Gastroesophageal sphincter (tissue), 4 donors: Measurements from ENCODE around the gene CD300A. TPM values are rescaled to one million over a fixed set of nuclear protein-coding genes. Genes with fewer than 3 reads are reported as not detected.

Experiments used
- ATAC-seq: fragments of 150-250 bp; one replicate; pipeline ENCODE4 v1.9.1; 2016; ENCODE audit warnings: mild to moderate bottlenecking, moderate library complexity
- H3K27ac ChIP-seq, 4 donors: fragments of 200-600 bp; sonication (generic) in 3 of 4; 1 replicate in 3 of 4; 2 replicates in 1 of 4; pipeline ENCODE4 v1.5.1; 2016 to 2019
- H3K27me3 ChIP-seq: fragments of 200-600 bp; sonication (generic); one replicate; pipeline ENCODE4 v1.5.1; 2019
- H3K36me3 ChIP-seq, 2 donors: fragments of 200-600 bp; sonication (generic); one replicate each; pipeline ENCODE4 v1.5.1; 2019; ENCODE audit warnings: control low read depth in 1 of 2
- H3K4me1 ChIP-seq, 3 donors: fragments of 200-600 bp; sonication (generic); 1 replicate in 2 of 3; 2 replicates in 1 of 3; pipeline ENCODE4 v1.5.1; 2016 to 2019; ENCODE audit warnings: control low read depth in 2 of 3
- H3K4me3 ChIP-seq, 2 donors: fragments of 200-600 bp; sonication (generic); one replicate each; pipeline ENCODE4 v1.5.1; 2019; ENCODE audit warnings: mild to moderate bottlenecking in 1 of 2, moderate library complexity in 1 of 2
- H3K9me3 ChIP-seq, 3 donors: fragments of 200-600 bp; sonication (generic); one replicate each; pipeline ENCODE4 v1.5.1; 2017 to 2019; ENCODE audit warnings: control low read depth in 2 of 3
- EP300 ChIP-seq: sonication (generic); formaldehyde crosslinking; IDR thresholded peaks from one replicate; pipeline ENCODE4 v1.6.1; 2017; ENCODE audit warnings: antibody characterized with exemption, mild to moderate bottlenecking
- POLR2A ChIP-seq, 2 donors: fragments of 450-650 bp; IDR thresholded peaks; one replicate each; pipeline ENCODE4 v1.6.1; 2017; ENCODE audit warnings: antibody characterized with exemption in 2 of 2, mild to moderate bottlenecking in 2 of 2, moderate library complexity in 1 of 2
- POLR2AphosphoS5 ChIP-seq: sonication (generic); formaldehyde crosslinking; IDR thresholded peaks from one replicate; pipeline ENCODE4 v1.6.1; 2017; ENCODE audit warnings: antibody characterized with exemption
- WGBS, 2 donors: methylation state at CpG; one replicate each; pipeline ENCODE4 v1.1.5; 2018; ENCODE audit warnings: low coverage in 1 of 2; 5-methylcytosine and 5-hydroxymethylcytosine counted together
- total RNA-seq, 4 donors: library from RNA; depleted of rRNA; stranded (reverse); fragments of >200 nt; gene quantifications; one replicate each; pipeline ENCODE4 v1.1.0, GENCODE V29; 2016
- TF ChIP-seq, protein P1 (sequence below), 4 experiments: fragments of 200-600 bp in 2 of 4; fragments of 450-650 bp in 2 of 4; sonication (generic) in 1 of 4; IDR thresholded peaks; one replicate each; pipeline ENCODE4 v1.5.1; 2017 to 2019; ENCODE audit warnings: antibody characterized with exemption in 4 of 4, mild to moderate bottlenecking in 2 of 4, moderate library complexity in 2 of 4

Gene CD300A
- total RNA-seq, 4 donors from 2014 or later: 2.0 to 5.8 (median 3.1) TPM

DNA sequence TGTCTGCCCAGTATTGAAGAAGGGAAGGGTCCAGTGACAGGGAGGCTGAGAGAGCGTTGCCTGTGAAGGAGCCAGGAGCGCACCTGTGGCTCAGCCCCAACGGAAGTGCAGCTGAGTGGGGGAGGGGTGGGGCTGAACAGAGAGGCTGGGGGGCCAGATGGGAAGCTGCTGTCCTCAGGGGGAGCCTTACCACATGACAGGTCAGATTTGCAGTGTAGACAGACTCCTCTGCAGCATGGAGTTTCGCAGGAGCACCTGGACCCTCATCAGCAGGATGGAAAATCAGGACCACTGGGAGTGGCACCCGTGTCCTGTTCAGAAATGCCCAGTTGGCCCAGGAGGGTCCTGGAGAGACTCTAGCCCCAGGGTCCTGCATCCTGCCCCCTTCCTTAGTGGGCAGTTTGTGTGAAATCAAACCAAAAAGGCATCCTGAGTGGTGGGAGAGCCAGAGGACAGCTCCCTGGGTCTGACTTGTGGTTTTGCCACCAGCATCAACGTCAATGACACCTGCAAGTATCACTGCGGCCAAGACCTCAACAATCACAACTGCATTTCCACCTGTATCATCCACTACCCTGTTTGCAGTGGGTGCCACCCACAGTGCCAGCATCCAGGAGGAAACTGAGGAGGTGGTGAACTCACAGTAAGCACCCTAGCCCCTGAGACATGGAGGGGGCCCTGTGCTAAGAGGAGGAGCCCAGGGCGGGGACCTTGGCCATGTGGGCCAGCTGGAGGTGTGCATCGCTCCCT, 7.8 kb downstream of the CD300A start:
- H3K27ac ChIP-seq: no peak overlapping the region
- H3K4me1 ChIP-seq: no peaks in the 10 kb centered on the region
- peaks cover 94% of the 10 kb centered on the region for H3K27me3 ChIP-seq
- H3K4me3 ChIP-seq: no peak overlapping the region
- ATAC-seq: no peak
- H3K9me3 ChIP-seq: peaks cover 0 to 18% (median 0%) of the 10 kb centered on the region in 3 donors
- TF ChIP-seq EP300: no peak
- TF ChIP-seq, protein P1, sequence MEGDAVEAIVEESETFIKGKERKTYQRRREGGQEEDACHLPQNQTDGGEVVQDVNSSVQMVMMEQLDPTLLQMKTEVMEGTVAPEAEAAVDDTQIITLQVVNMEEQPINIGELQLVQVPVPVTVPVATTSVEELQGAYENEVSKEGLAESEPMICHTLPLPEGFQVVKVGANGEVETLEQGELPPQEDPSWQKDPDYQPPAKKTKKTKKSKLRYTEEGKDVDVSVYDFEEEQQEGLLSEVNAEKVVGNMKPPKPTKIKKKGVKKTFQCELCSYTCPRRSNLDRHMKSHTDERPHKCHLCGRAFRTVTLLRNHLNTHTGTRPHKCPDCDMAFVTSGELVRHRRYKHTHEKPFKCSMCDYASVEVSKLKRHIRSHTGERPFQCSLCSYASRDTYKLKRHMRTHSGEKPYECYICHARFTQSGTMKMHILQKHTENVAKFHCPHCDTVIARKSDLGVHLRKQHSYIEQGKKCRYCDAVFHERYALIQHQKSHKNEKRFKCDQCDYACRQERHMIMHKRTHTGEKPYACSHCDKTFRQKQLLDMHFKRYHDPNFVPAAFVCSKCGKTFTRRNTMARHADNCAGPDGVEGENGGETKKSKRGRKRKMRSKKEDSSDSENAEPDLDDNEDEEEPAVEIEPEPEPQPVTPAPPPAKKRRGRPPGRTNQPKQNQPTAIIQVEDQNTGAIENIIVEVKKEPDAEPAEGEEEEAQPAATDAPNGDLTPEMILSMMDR (IDR thresholded peaks at IDR 0.05): no peak
- TF ChIP-seq POLR2AphosphoS5: no peak
- TF ChIP-seq POLR2A (IDR thresholded peaks at IDR 0.05): no peak
- H3K36me3 ChIP-seq: no peaks in the 10 kb centered on the region
- 33 to 61% methylated on average over 2 to 5 of the region's 9 CpGs for WGBS, 2 donors

DNA sequence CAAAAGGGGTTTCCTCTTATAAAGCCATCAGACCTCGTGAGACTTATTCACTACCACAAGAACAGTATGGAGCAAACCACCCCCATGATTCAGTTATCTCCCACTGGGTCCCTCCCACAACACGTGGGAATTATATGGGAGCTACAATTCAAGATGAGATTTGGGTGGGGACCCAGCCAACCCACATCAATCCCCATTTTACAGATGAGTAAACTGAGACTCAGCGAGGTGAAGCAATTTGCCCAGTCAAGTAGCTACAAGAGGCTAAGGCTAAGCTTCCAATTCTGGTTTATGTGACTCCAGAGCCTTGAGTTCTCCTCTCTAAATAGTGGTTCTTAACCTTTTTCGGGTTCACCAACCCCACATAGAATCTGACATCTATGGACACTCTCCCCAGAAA, 8.8 kb downstream of the CD300A start:
- no peak for ATAC-seq

DNA sequence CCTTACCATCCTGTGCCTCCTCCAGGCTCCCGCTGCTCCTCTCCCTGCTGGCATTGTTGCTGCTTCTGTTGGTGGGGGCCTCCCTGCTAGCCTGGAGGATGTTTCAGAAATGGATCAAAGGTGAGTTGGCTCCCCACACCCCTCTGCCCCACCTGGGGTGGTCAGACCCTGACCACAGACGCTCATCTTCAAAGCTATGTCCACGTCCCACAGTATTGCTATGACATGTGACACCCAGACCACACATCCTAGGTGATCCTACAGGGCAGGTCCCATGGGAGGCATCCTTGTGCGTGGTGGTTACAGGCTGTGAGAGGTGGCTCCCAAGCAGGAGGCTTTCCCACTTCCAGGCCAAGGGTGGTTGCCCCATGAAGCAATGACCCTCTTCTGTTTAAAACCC, 11.0 kb downstream of the CD300A start:
- Histone ChIP-seq H3K4me1 (no peaks in the 10 kb centered on the region), H3K36me3 (no peaks in the 10 kb centered on the region), H3K27me3 (peaks cover 88% of the 10 kb centered on the region), H3K4me3 (no peak overlapping the region), H3K27ac (no peak overlapping the region), H3K9me3 (peaks cover 0 to 18% (median 0%) of the 10 kb centered on the region in 3 donors)
- WGBS, 2 donors: 65 to 86% methylated on average over 1 to 3 of the region's 4 CpGs
- TF ChIP-seq POLR2A (IDR thresholded peaks at IDR 0.05): no peak
- TF ChIP-seq, protein P1 (IDR thresholded peaks at IDR 0.05): no peak
- TF ChIP-seq POLR2AphosphoS5: no peak
- no peak for TF ChIP-seq EP300
- ATAC-seq: no peak

More for the DNA sequence above, 8.8 kb downstream of the CD300A start:
- H3K36me3 ChIP-seq: no peaks in the 10 kb centered on the region
- no peak overlapping the region for H3K27ac ChIP-seq
- H3K4me3 ChIP-seq: no peak overlapping the region
- peaks cover 0 to 18% (median 0%) of the 10 kb centered on the region in 3 donors for H3K9me3 ChIP-seq
- H3K4me1 ChIP-seq: no peaks in the 10 kb centered on the region
- WGBS, 2 donors: 80 to 90% methylated on average over 1 to 2 of the region's 4 CpGs
- H3K27me3 ChIP-seq: peaks cover 91% of the 10 kb centered on the region
- TF ChIP-seq, protein P1 (IDR thresholded peaks at IDR 0.05): no peak
- TF ChIP-seq EP300 (no peak), POLR2A (IDR thresholded peaks at IDR 0.05) (no peak), POLR2AphosphoS5 (no peak)

DNA sequence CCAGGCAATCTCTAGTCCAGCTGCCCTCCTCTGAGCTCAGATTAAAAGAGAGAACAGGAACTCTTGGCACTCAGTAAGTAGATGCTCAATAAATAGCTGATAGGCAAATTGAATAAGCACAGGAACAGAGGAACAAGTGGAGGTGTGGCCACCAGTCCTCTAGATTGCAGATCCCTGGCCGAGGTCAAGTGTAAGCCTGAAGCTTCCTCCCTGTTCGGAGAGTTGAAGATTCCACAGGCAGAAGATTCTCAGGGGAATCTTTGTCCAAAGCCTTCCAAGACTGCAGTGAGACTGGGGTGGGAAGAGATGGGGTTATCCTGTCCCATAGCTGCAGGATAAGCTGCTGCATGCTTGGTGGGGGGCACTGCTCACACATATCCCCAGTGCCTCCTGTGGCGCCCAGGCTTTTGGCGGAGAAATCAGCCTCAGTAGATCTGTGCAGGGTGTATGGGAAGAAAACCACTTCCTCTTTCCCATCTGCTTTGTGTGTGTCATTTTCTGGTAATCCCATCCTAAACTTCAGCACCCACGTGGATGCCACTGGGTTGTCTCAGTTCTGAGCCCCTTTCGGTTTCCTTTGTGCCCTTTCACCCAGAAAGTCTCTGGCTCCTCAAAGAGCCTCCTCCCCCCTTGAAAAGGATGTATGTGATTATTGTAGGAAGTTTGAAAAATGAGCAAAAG, 12.1 kb downstream of the CD300A start:
- no peaks in the 10 kb centered on the region for H3K36me3 ChIP-seq
- no peak for TF ChIP-seq EP300
- TF ChIP-seq, protein P1 (IDR thresholded peaks at IDR 0.05): no peak
- no peak for TF ChIP-seq POLR2A (IDR thresholded peaks at IDR 0.05)
- TF ChIP-seq POLR2AphosphoS5: no peak

More for the DNA sequence above, 12.1 kb downstream of the CD300A start:
- Histone ChIP-seq H3K4me3 (no peak overlapping the region), H3K4me1 (no peaks in the 10 kb centered on the region), H3K9me3 (peaks cover 0 to 18% (median 0%) of the 10 kb centered on the region in 3 donors), H3K27me3 (peaks cover 80% of the 10 kb centered on the region), H3K27ac (no peak overlapping the region)
- ATAC-seq: peak; percentile 45
- WGBS, 2 donors: 28 to 52% methylated on average over 4 to 5 of the region's 6 CpGs
